GM19328 (cell line): ENCODE results near the gene KCNK17.
A peak's percentile ranks its signal among the peaks of the same experiment; 100 is the strongest.
"Not testable (repeated sequence)": the region's sequence is repeated elsewhere in the genome, so short reads cannot be mapped to it uniquely, and the experiment has no call there.

Experiments used
- ATAC-seq: cut with Tn5 transposase; IDR thresholded peaks from one replicate; pipeline ENCODE4 v1.9.1; 2021; ENCODE audit warnings: mild to moderate bottlenecking, moderate library complexity; ENCODE audit not compliant: unreplicated experiment

Gene KCNK17

GRCh38 chr6:39302669-39303424, 11.4 kb downstream of the KCNK17 start:
- peak; percentile 76 for ATAC-seq

- no peak for ATAC-seq
These were observed 12.2 kb downstream of the KCNK17 start for GRCh38 chr6:39302011-39302410.

- no peak for ATAC-seq
These were observed 12.6 kb downstream of the KCNK17 start for GRCh38 chr6:39301606-39302005.

- no peak for ATAC-seq
These were observed 13.5 kb downstream of the KCNK17 start for GRCh38 chr6:39300739-39301138.

- no peak for ATAC-seq
These were observed 16.2 kb downstream of the KCNK17 start for GRCh38 chr6:39298061-39298460.

- no peak for ATAC-seq
These were observed 17.2 kb downstream of the KCNK17 start for GRCh38 chr6:39296745-39297640.

- no peak for ATAC-seq
These were observed 18.6 kb downstream of the KCNK17 start for GRCh38 chr6:39295611-39296011.

GRCh38 chr6:39294899-39295298, 19.3 kb downstream of the KCNK17 start:
- ATAC-seq, result no peak

- ATAC-seq, result no peak
These were observed 20.1 kb downstream of the KCNK17 start for GRCh38 chr6:39294133-39294532.

GRCh38 chr6:39292637-39293036, 21.6 kb downstream of the KCNK17 start:
- ATAC-seq, result no peak

GRCh38 chr6:39289490-39289889, 24.7 kb downstream of the KCNK17 start:
- ATAC-seq, result no peak

GRCh38 chr6:39287601-39288000, 26.6 kb downstream of the KCNK17 start:
- ATAC-seq, result no peak

- ATAC-seq, result not testable (repeated sequence)
These were observed 27.6 kb downstream of the KCNK17 start for GRCh38 chr6:39286596-39286995.

GRCh38 chr6:39282774-39283173, 31.4 kb downstream of the KCNK17 start:
- no peak for ATAC-seq

GRCh38 chr6:39281312-39281980, 32.8 kb downstream of the KCNK17 start:
- no peak for ATAC-seq

- ATAC-seq, result no peak
These were observed 33.9 kb downstream of the KCNK17 start for GRCh38 chr6:39280247-39280731.

GRCh38 chr6:39279539-39279938, 34.7 kb downstream of the KCNK17 start:
- no peak for ATAC-seq

GRCh38 chr6:39276379-39276995, 37.7 kb downstream of the KCNK17 start:
- ATAC-seq, result no peak

- ATAC-seq, result no peak
These were observed 39.3 kb downstream of the KCNK17 start for GRCh38 chr6:39274903-39275302.

GRCh38 chr6:39274471-39274870, 39.7 kb downstream of the KCNK17 start:
- ATAC-seq, result no peak

GRCh38 chr6:39273406-39273821, 40.8 kb downstream of the KCNK17 start:
- ATAC-seq, result no peak
